Adrenal gland (tissue), 5 donors: ENCODE measurements around the gene DSCAML1.

Source experiments
- CTCF ChIP-seq, 6 experiments: fragments of 450-650 bp in 4 of 6; fragments of 200-600 bp in 2 of 6; sonication (generic) in 1 of 6; IDR thresholded peaks; 1 replicate in 5 of 6; 2 replicates in 1 of 6; pipeline versions ENCODE4 v1.5.1 to v1.8.0; 2016 to 2021; ENCODE audit warnings: antibody characterized with exemption in 6 of 6, mild to moderate bottlenecking in 2 of 6, moderate library complexity in 1 of 6
- POLR2A ChIP-seq, 2 donors: fragments of 450-650 bp; IDR thresholded peaks; one replicate each; pipeline ENCODE4 v1.6.1; 2017; ENCODE audit warnings: antibody characterized with exemption in 2 of 2, mild to moderate bottlenecking in 2 of 2, moderate library complexity in 1 of 2
- donor health status: DM: no; HTN: no; CAD: no.

- TF ChIP-seq POLR2A (IDR thresholded peaks at IDR 0.05) (no peak), CTCF (IDR thresholded peaks at IDR 0.05) (no peak)
These were observed 365.6 kb downstream of the DSCAML1 start for GRCh38 chr11:117431436-117431835.
